SK-N-SH treated with all-trans-retinoic acid at 6 μM for 48 hours (cell line): ENCODE results near the gene HERC4.

Experiments
- ATAC-seq: fragments of 200-7000 bp; cut with Tn5 transposase; 3 replicates; pipeline ENCODE4 v1.9.1; 2020; ENCODE audit warnings: mild to moderate bottlenecking, moderate library complexity
- ARNTL ChIP-seq: fragments of 450-650 bp; formaldehyde crosslinking; IDR thresholded peaks from 2 replicates; pipeline ENCODE4 v1.5.0; 2020; ENCODE audit warnings: low read depth, mild to moderate bottlenecking, moderate library complexity, borderline replicate concordance
- BACH2 ChIP-seq: fragments of 250-450 bp; sonication (Bioruptor Pico); IDR thresholded peaks from 2 replicates; pipeline ENCODE4 v1.9.0; 2021; ENCODE audit warnings: mild to moderate bottlenecking, borderline replicate concordance
- CSDC2 ChIP-seq: fragments of 250-450 bp; sonication (Bioruptor Pico); IDR thresholded peaks from 2 replicates; pipeline ENCODE4 v1.5.0; 2020; ENCODE audit warnings: mild to moderate bottlenecking, moderate library complexity
- CSRNP3 ChIP-seq: fragments of 250-450 bp; sonication (Bioruptor Pico); IDR thresholded peaks from 2 replicates; pipeline ENCODE4 v1.5.1; 2021; ENCODE audit warnings: mild to moderate bottlenecking, moderate library complexity
- ESRRG ChIP-seq: fragments of 250-450 bp; sonication (Bioruptor Pico); IDR thresholded peaks from 2 replicates; pipeline ENCODE4 v1.6.1; 2021; ENCODE audit warnings: mild to moderate bottlenecking
- GLIS3 ChIP-seq: fragments of 250-450 bp; sonication (Bioruptor Pico); IDR thresholded peaks from 2 replicates; pipeline ENCODE4 v1.5.0; 2020; ENCODE audit warnings: mild to moderate bottlenecking, moderate library complexity
- ISL1 ChIP-seq: fragments of 250-450 bp; sonication (Bioruptor Pico); IDR thresholded peaks from 2 replicates; pipeline ENCODE4 v2.1.2; 2022; ENCODE audit warnings: mild to moderate bottlenecking, moderate library complexity
- OSR1 ChIP-seq: fragments of 250-450 bp; sonication (Bioruptor Pico); IDR thresholded peaks from 2 replicates; pipeline ENCODE4 v1.8.0; 2022; ENCODE audit warnings: moderate library complexity, mild to moderate bottlenecking, inconsistent platforms
- PATZ1 ChIP-seq: fragments of 250-450 bp; sonication (Bioruptor Pico); IDR thresholded peaks from 2 replicates; pipeline ENCODE4 v1.8.0; 2020; ENCODE audit warnings: mild to moderate bottlenecking, moderate library complexity, borderline replicate concordance
- POU6F1 ChIP-seq: fragments of 250-450 bp; sonication (Bioruptor Pico); IDR thresholded peaks from 2 replicates; pipeline ENCODE4 v1.8.0; 2021; ENCODE audit warnings: low read depth, mild to moderate bottlenecking, moderate library complexity, borderline replicate concordance
- PPARA ChIP-seq: fragments of 250-450 bp; sonication (Bioruptor Pico); IDR thresholded peaks from 2 replicates; pipeline ENCODE4 v1.5.0; 2020; ENCODE audit warnings: mild to moderate bottlenecking, borderline replicate concordance
- RARB ChIP-seq: fragments of 250-450 bp; sonication (Bioruptor Pico); IDR thresholded peaks from 2 replicates; pipeline ENCODE4 v1.8.0; 2021; ENCODE audit warnings: mild to moderate bottlenecking, moderate library complexity
- SNAI2 ChIP-seq: fragments of 250-450 bp; sonication (Bioruptor Pico); IDR thresholded peaks from 2 replicates; pipeline ENCODE4 v1.5.0; 2020; ENCODE audit warnings: mild to moderate bottlenecking, moderate library complexity
- TCF4 ChIP-seq: fragments of 250-450 bp; sonication (Bioruptor Pico); IDR thresholded peaks from 2 replicates; pipeline ENCODE4 v1.8.0; 2021; ENCODE audit warnings: mild to moderate bottlenecking, moderate library complexity, borderline replicate concordance
- TOX ChIP-seq: fragments of 250-450 bp; sonication (Bioruptor Pico); IDR thresholded peaks from 2 replicates; pipeline ENCODE4 v1.8.0; 2021; ENCODE audit warnings: mild to moderate bottlenecking, moderate library complexity, borderline replicate concordance
- ZC3H10 ChIP-seq: fragments of 250-450 bp; sonication (Bioruptor Pico); IDR thresholded peaks from 2 replicates; pipeline ENCODE4 v1.5.1; 2021; ENCODE audit warnings: mild to moderate bottlenecking, moderate library complexity
- ZFP3 ChIP-seq: fragments of 250-450 bp; sonication (Bioruptor Pico); IDR thresholded peaks from 2 replicates; pipeline ENCODE4 v1.5.0; 2020; ENCODE audit warnings: mild to moderate bottlenecking, moderate library complexity
- ZFP30 ChIP-seq: fragments of 450-650 bp; formaldehyde crosslinking; IDR thresholded peaks from 2 replicates; pipeline ENCODE4 v1.5.0; 2022; ENCODE audit warnings: mild to moderate bottlenecking, moderate library complexity
- ZNF565 ChIP-seq: fragments of 450-650 bp; formaldehyde crosslinking; conservative IDR thresholded peaks from 2 replicates; pipeline ENCODE4 v1.5.0; 2020; ENCODE audit warnings: low read depth, mild to moderate bottlenecking, moderate library complexity
- ZNF70 ChIP-seq: fragments of 450-650 bp; formaldehyde crosslinking; IDR thresholded peaks from 2 replicates; pipeline ENCODE4 v1.5.0; 2020; ENCODE audit warnings: mild to moderate bottlenecking, moderate library complexity
- TF ChIP-seq, protein P1 (sequence below): fragments of 250-450 bp; sonication (Bioruptor Pico); IDR thresholded peaks from 2 replicates; pipeline ENCODE4 v1.5.0; 2020; ENCODE audit warnings: mild to moderate bottlenecking, moderate library complexity

The HERC4 gene

GRCh38 chr10:67978749-67979148, 96.3 kb downstream of the HERC4 start:
- no peak for ATAC-seq

GRCh38 chr10:67977251-67977650, 97.8 kb downstream of the HERC4 start:
- ATAC-seq, result no peak
- TF ChIP-seq ZNF565 (CRISPR knock-in tag) (no peak), OSR1 (no peak), PPARA (CRISPR knock-in tag) (no peak), TCF4 (CRISPR knock-in tag) (no peak), TOX (CRISPR knock-in tag) (no peak), ZFP3 (CRISPR knock-in tag) (no peak), ZFP30 (no peak), RARB (CRISPR knock-in tag) (no peak), ZC3H10 (CRISPR knock-in tag) (no peak), POU6F1 (CRISPR knock-in tag) (no peak), CSRNP3 (CRISPR knock-in tag) (no peak), SNAI2 (CRISPR knock-in tag) (no peak), GLIS3 (no peak)

More at GRCh38 chr10:67978749-67979148, 96.3 kb downstream of the HERC4 start:
- no peak for TF ChIP-seq ZC3H10 (CRISPR knock-in tag)
- TF ChIP-seq, protein P1, sequence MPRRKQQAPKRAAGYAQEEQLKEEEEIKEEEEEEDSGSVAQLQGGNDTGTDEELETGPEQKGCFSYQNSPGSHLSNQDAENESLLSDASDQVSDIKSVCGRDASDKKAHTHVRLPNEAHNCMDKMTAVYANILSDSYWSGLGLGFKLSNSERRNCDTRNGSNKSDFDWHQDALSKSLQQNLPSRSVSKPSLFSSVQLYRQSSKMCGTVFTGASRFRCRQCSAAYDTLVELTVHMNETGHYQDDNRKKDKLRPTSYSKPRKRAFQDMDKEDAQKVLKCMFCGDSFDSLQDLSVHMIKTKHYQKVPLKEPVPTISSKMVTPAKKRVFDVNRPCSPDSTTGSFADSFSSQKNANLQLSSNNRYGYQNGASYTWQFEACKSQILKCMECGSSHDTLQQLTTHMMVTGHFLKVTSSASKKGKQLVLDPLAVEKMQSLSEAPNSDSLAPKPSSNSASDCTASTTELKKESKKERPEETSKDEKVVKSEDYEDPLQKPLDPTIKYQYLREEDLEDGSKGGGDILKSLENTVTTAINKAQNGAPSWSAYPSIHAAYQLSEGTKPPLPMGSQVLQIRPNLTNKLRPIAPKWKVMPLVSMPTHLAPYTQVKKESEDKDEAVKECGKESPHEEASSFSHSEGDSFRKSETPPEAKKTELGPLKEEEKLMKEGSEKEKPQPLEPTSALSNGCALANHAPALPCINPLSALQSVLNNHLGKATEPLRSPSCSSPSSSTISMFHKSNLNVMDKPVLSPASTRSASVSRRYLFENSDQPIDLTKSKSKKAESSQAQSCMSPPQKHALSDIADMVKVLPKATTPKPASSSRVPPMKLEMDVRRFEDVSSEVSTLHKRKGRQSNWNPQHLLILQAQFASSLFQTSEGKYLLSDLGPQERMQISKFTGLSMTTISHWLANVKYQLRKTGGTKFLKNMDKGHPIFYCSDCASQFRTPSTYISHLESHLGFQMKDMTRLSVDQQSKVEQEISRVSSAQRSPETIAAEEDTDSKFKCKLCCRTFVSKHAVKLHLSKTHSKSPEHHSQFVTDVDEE, result no peak
- TF ChIP-seq ISL1 (CRISPR knock-in tag), result no peak
- TF ChIP-seq RARB (CRISPR knock-in tag), result no peak
- TF ChIP-seq CSDC2 (CRISPR knock-in tag), result no peak
- no peak for TF ChIP-seq PPARA (CRISPR knock-in tag)
- no peak for TF ChIP-seq BACH2 (CRISPR knock-in tag)
- TF ChIP-seq ARNTL (CRISPR knock-in tag), result no peak
- no peak for TF ChIP-seq ESRRG (CRISPR knock-in tag)
- TF ChIP-seq SNAI2 (CRISPR knock-in tag), result no peak
- TF ChIP-seq PATZ1 (CRISPR knock-in tag), result no peak
- no peak for TF ChIP-seq ZNF70 (CRISPR knock-in tag)
- TF ChIP-seq POU6F1 (CRISPR knock-in tag), result no peak
- TF ChIP-seq GLIS3, result no peak
- no peak for TF ChIP-seq OSR1
